Endodermal cell (in vitro differentiated cells): Measurements from ENCODE around the gene PLA2G3. TPM values are rescaled to one million over a fixed set of nuclear protein-coding genes. Genes with fewer than 3 reads are reported as not detected.
A peak's percentile ranks its signal among the peaks of the same experiment; 100 is the strongest.

ENCODE experiments used
- DNase-seq: peaks from one replicate; pipeline ENCODE4 v3.0.0-alpha.2; 2017
- H3K27ac ChIP-seq: 2 replicates; pipeline ENCODE4 v1.5.1; 2013; ENCODE audit warnings: mild to moderate bottlenecking, low read depth, low read length, moderate library complexity
- H3K27me3 ChIP-seq: 2 replicates; pipeline ENCODE4 v1.6.1; 2013; ENCODE audit warnings: mild to moderate bottlenecking, low read length, moderate library complexity; ENCODE audit not compliant: insufficient read depth, control insufficient read depth, poor library complexity, severe bottlenecking
- H3K36me3 ChIP-seq: 2 replicates; pipeline ENCODE4 v1.7.0; 2013; ENCODE audit warnings: mild to moderate bottlenecking, low read length, moderate library complexity; ENCODE audit not compliant: control insufficient read depth, insufficient read depth
- H3K4me1 ChIP-seq: one replicate; pipeline ENCODE4 v1.7.0; 2013; ENCODE audit warnings: low read length; ENCODE audit not compliant: control insufficient read depth, insufficient read depth
- H3K4me3 ChIP-seq: 2 replicates; pipeline ENCODE4 v1.5.1; 2013; ENCODE audit warnings: mild to moderate bottlenecking, low read length, moderate library complexity
- H3K9ac ChIP-seq: 2 replicates; pipeline ENCODE4 v1.6.1; 2013; ENCODE audit warnings: mild to moderate bottlenecking, low read length, moderate library complexity; ENCODE audit not compliant: poor library complexity, severe bottlenecking; ENCODE audit errors: extremely low read depth
- H3K9me3 ChIP-seq: 2 replicates; pipeline ENCODE4 v1.6.1; 2013; ENCODE audit warnings: mild to moderate bottlenecking, low read length, moderate library complexity; ENCODE audit not compliant: control insufficient read depth
- H3K27ac Mint-ChIP-seq: 2 replicates; pipeline ENCODE4 v1.8.0; 2020; ENCODE audit warnings: mixed read lengths
- H3K27me3 Mint-ChIP-seq: 2 replicates; pipeline ENCODE4 v1.8.0; 2021; ENCODE audit warnings: mild to moderate bottlenecking, mixed read lengths; ENCODE audit not compliant: insufficient read depth
- H3K36me3 Mint-ChIP-seq: 2 replicates; pipeline ENCODE4 v1.8.0; 2020; ENCODE audit warnings: low read depth, mixed read lengths
- H3K4me1 Mint-ChIP-seq: 2 replicates; pipeline ENCODE4 v1.8.0; 2020; ENCODE audit warnings: mixed read lengths
- H3K4me3 Mint-ChIP-seq: 2 replicates; pipeline ENCODE4 v1.8.0; 2020; ENCODE audit warnings: mild to moderate bottlenecking, moderate library complexity, mixed read lengths
- H3K9me3 Mint-ChIP-seq: 2 replicates; pipeline ENCODE4 v1.8.0; 2020; ENCODE audit warnings: mild to moderate bottlenecking, mixed read lengths
- CTCF ChIP-seq: fragments of 200-600 bp; sonication (generic); conservative IDR thresholded peaks from 2 replicates; pipeline ENCODE4 v1.5.0; 2021; ENCODE audit warnings: antibody characterized with exemption, mild to moderate bottlenecking
- WGBS, 2 experiments: methylation state at CpG; one replicate each; pipeline versions ENCODE4 v1.1.5 to v1.1.7; 2013; ENCODE audit warnings: missing lambda C conversion rate in 2 of 2, mixed read lengths in 1 of 2; ENCODE audit not compliant: insufficient coverage in 1 of 2, insufficient read length in 1 of 2; 5-methylcytosine and 5-hydroxymethylcytosine counted together
- total RNA-seq, 2 donors: library from RNA; stranded (reverse); fragmentation: NEBNext Ultra II Directional in 1 of 2; extraction: Animal tissue kit (Norgen Biotek cat#: 25700) in 1 of 2; gene quantifications; 2 replicates in 1 of 2; 3 replicates in 1 of 2; pipeline ENCODE4 v1.2.1, GENCODE V29; 2021

PLA2G3 gene
- total RNA-seq, 2 donors from 2014 or later = 4.1 to 4.6 TPM

- Histone ChIP-seq H3K4me1 (no peaks in the 10 kb centered on the region), H3K27me3 (no peaks in the 10 kb centered on the region), H3K9ac (no peak overlapping the region), H3K36me3 (no peaks in the 10 kb centered on the region), H3K27ac (no peak overlapping the region), H3K9me3 (no peaks in the 10 kb centered on the region), H3K4me3 (no peak overlapping the region)
- no peaks in the 10 kb centered on the region for H3K4me1 Mint-ChIP-seq
- H3K4me3 Mint-ChIP-seq = no peak overlapping the region
- no peaks in the 10 kb centered on the region for H3K9me3 Mint-ChIP-seq
- no peaks in the 10 kb centered on the region for H3K36me3 Mint-ChIP-seq
- peak; percentile 92 for DNase-seq
- WGBS, 2 experiments = 87 to 91% methylated on average over 3 to 19 of the region's 19 CpGs
- no peak for TF ChIP-seq CTCF
- H3K27ac Mint-ChIP-seq = no peak overlapping the region
- H3K27me3 Mint-ChIP-seq = peaks cover 5% of the 10 kb centered on the region
Measured at GRCh38 chr22:31127181-31127772, 13.0 kb downstream of the PLA2G3 start.

GRCh38 chr22:31126869-31127175, 13.5 kb downstream of the PLA2G3 start:
- TF ChIP-seq CTCF = no peak
- H3K27me3 Mint-ChIP-seq = peaks cover 5% of the 10 kb centered on the region
- no peak overlapping the region for H3K4me3 Mint-ChIP-seq
- no peaks in the 10 kb centered on the region for H3K9me3 Mint-ChIP-seq
- Histone ChIP-seq H3K27me3 (no peaks in the 10 kb centered on the region), H3K4me3 (no peak overlapping the region), H3K9ac (no peak overlapping the region), H3K36me3 (no peaks in the 10 kb centered on the region), H3K9me3 (no peaks in the 10 kb centered on the region), H3K27ac (no peak overlapping the region), H3K4me1 (no peaks in the 10 kb centered on the region)
- no peaks in the 10 kb centered on the region for H3K36me3 Mint-ChIP-seq
- H3K27ac Mint-ChIP-seq = no peak overlapping the region
- 95% methylated on average over 13 of the region's 13 CpGs; no CpG with 5 or more reads in 1 of the 2 experiments for WGBS, 2 experiments
- H3K4me1 Mint-ChIP-seq = no peaks in the 10 kb centered on the region
- DNase-seq = no peak

- no peak for TF ChIP-seq CTCF
- Histone ChIP-seq H3K9me3 (no peaks in the 10 kb centered on the region), H3K36me3 (no peaks in the 10 kb centered on the region), H3K4me3 (no peak overlapping the region), H3K27me3 (no peaks in the 10 kb centered on the region), H3K9ac (no peak overlapping the region), H3K27ac (no peak overlapping the region), H3K4me1 (no peaks in the 10 kb centered on the region)
- Mint-ChIP-seq H3K9me3 (no peaks in the 10 kb centered on the region), H3K4me3 (no peak overlapping the region), H3K27me3 (peaks cover 5% of the 10 kb centered on the region), H3K36me3 (no peaks in the 10 kb centered on the region), H3K4me1 (no peaks in the 10 kb centered on the region), H3K27ac (no peak overlapping the region)
- 87 to 90% methylated on average over 3 to 22 of the region's 22 CpGs for WGBS, 2 experiments
- DNase-seq = peak; percentile 52
Measured at GRCh38 chr22:31126128-31126868, 14.0 kb downstream of the PLA2G3 start.
